GM12878 (cell line): Measurements from ENCODE around the gene CDCA7L.

Source experiments
- EZH2 ChIP-seq: IDR thresholded peaks from 2 replicates; pipeline ENCODE4 v1.6.1; 2012; ENCODE audit warnings: low read depth, mild to moderate bottlenecking, control low read depth, inconsistent platforms, low read length, borderline replicate concordance; ENCODE audit not compliant: control insufficient read depth
- GABPA ChIP-seq: IDR thresholded peaks from 2 replicates; pipeline ENCODE4 v1.6.1; 2014; ENCODE audit warnings: antibody characterized with exemption, low read depth, mild to moderate bottlenecking, inconsistent platforms
- MAX ChIP-seq: IDR thresholded peaks from 2 replicates; pipeline ENCODE4 v1.6.1; 2012; ENCODE audit warnings: low read depth, low read length, improper control_type of control experiment
- MYC ChIP-seq: IDR thresholded peaks from 2 replicates; pipeline ENCODE4 v1.6.1; 2011; ENCODE audit warnings: mild to moderate bottlenecking, low read length, moderate library complexity, inconsistent platforms; ENCODE audit not compliant: insufficient read depth, insufficient replicate concordance, insufficient read length, severe bottlenecking
- RAD21 ChIP-seq: IDR thresholded peaks from 2 replicates; pipeline ENCODE4 v1.6.1; 2011; ENCODE audit warnings: mild to moderate bottlenecking, low read depth, low read length, moderate library complexity; ENCODE audit not compliant: insufficient read depth
- SIX5 ChIP-seq: IDR thresholded peaks from 2 replicates; pipeline ENCODE4 v1.6.1; 2011; ENCODE audit warnings: mild to moderate bottlenecking, low read depth, low read length, moderate library complexity; ENCODE audit not compliant: severe bottlenecking
- ZNF274 ChIP-seq: IDR thresholded peaks from one replicate; pipeline ENCODE4 v1.8.0; 2011; ENCODE audit not compliant: insufficient read length, insufficient read depth

- no peak for TF ChIP-seq MAX
- no peak for TF ChIP-seq RAD21
- TF ChIP-seq SIX5: no peak
- TF ChIP-seq EZH2: no peak
- no peak for TF ChIP-seq GABPA
- TF ChIP-seq ZNF274: no peak
- TF ChIP-seq MYC: no peak
These were observed 23.1 kb downstream of the CDCA7L start for GRCh38 chr7:21922605-21923004.
